Cerebellar cortex (tissue), 1 donor: ENCODE measurements around the gene SFTPB.
A peak's percentile ranks its signal among the peaks of the same experiment; 100 is the strongest.
"Not testable (repeated sequence)": the region's sequence is repeated elsewhere in the genome, so short reads cannot be mapped to it uniquely, and the experiment has no call there.

Source experiments
- DNase-seq: peaks from one replicate; pipeline ENCODE4 v3.0.0-alpha.2; 2015; ENCODE audit warnings: low spot score

Gene SFTPB

GRCh38 chr2:85668009-85668856 is at the start of gene SFTPB:
Gene SFTPB (minus strand): TSS chr2:85668199. CDS start chr2:85668183, 16 bp downstream.
- DNase-seq, result no peak

- DNase-seq, result no peak
These were observed 49.5 kb upstream of the SFTPB start for GRCh38 chr2:85717308-85718008.

DNA sequence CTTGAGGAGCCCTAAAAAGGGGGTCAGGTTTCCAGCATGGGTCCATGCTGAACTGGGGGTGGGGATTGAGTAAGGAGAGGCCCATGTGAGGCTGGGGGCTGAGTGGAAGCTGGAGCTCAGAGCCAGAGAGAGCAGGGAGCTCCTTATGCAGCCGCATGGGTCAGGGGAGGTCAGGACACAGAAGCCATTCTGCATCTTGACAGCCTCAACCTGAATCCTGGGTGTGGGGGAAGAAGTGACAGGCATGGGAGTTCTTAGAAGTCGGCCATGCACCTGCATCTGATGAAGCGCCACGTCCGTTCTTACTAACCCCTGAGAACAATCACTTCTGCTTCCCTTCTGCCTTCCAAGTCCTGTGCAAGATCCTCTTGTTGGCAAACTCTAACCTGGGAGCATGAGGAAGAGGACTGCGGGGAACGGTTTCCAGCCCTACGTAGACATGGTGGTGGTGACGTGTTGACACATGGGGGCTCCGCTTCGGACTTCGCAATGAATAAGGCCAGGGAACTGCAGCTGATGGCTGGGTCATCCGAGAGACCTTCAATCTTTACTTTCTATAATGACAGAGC is 48.4 kb upstream of the SFTPB start:
- no peak for DNase-seq

- DNase-seq, result no peak
These were observed 46.8 kb upstream of the SFTPB start for GRCh38 chr2:85714841-85715240.

DNA sequence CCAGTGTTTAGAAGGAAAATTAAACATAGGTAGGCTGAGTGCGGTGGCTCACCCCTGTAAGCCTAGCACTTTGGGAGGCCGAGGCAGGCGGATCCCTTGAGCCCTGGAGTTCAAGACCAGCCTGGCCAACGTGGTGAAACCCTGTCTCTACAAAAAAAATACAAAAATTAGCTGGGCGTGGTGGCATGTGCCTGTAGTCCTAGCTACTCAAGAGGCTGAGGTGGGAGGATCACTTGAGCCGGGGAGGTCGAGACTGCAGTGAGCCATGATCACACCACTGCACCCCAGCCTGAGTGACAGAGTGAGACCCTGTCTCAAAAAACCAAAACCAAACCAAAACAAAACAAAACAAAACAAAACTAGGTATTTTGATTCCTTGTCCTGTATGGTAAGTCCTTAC is 46.4 kb upstream of the SFTPB start:
- not testable (repeated sequence) for DNase-seq

- no peak for DNase-seq
These were observed 45.8 kb upstream of the SFTPB start for GRCh38 chr2:85713836-85714235.

GRCh38 chr2:85712849-85713612 is 45.0 kb upstream of the SFTPB start:
- no peak for DNase-seq

GRCh38 chr2:85712336-85712735 is 44.3 kb upstream of the SFTPB start:
- no peak for DNase-seq

GRCh38 chr2:85711578-85712060 is 43.6 kb upstream of the SFTPB start:
- no peak for DNase-seq

- DNase-seq, result no peak
These were observed 42.9 kb upstream of the SFTPB start for GRCh38 chr2:85710687-85711577.

DNA sequence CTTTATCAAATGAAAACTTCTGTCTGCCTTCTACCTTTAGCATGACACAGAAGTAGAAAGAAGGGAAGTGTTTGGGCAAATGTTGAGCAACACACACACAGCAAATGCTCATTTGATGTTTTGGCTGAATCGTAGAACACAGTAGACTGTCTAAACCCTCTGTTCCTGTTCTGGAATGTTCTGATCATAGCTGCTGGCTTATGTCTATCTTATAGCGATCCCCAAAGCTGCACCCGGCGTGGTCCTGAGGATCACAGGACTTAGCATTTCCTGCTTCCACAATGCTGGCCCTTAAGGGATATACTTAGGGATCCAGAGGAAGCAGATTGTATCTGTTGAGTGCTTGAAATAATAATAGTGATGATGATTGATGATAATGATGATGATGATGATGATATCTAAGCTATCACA is 41.4 kb upstream of the SFTPB start:
- DNase-seq, result no peak

DNA sequence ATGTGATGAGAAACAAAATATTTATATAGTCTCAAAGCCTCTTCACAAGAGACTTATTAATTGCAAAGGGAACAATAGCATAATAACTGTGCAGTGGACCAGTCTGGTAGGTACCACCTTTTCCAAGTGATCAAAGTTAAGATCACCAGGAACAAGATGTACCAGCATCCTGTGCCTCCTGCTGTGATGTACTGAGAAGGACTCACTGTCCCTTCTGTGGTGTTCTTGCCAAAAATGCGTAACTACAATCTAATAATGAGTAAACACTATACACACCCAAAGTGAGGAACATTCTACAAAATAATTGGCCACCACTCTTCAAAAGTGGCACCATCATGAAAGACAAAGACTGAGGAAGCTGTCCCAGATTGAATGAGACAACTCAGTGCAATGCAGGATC is 40.6 kb upstream of the SFTPB start:
- no peak for DNase-seq

- DNase-seq, result peak; percentile 80
These were observed 39.3 kb upstream of the SFTPB start for GRCh38 chr2:85707304-85707703.

DNA sequence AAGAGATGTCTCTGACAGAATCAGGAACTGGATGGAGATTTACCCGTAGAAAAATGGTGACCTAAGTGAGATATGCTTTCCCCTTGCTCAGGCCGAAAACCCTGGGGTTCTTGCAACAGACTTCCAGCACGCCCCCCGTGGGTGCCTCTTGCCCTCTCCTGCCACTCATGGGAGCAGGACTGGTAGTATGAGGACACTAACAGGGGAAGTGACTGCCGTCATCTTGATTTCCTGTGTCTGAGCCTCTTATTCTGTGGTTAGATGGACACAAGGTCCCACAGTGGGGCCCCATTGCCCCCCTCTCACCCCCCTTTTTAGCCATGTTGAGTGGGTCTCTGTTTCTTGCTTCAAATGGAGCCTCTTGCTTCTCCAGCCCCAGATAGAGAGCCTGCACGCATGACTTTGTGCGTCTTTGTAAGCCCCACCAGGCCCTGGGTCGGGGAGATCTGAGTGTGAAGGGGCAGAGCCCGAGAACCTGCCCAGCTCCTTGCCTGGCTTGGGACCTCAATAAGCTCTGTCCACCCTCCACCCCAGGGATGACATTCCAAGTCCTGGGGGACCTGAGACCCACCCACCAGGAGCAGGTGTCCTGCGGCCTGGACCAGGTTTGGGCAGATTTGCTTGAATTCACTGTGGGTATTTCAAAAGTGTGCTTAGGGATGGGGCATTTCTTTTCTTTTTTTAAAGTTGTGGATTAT is 38.7 kb upstream of the SFTPB start:
- DNase-seq, result no peak

- DNase-seq, result no peak
These were observed 38.1 kb upstream of the SFTPB start for GRCh38 chr2:85706063-85706462.

GRCh38 chr2:85705680-85706039 is 37.7 kb upstream of the SFTPB start:
- no peak for DNase-seq

GRCh38 chr2:85704800-85705679 is 37.0 kb upstream of the SFTPB start:
- no peak for DNase-seq

- DNase-seq, result no peak
These were observed 36.0 kb upstream of the SFTPB start for GRCh38 chr2:85704038-85704437.

DNA sequence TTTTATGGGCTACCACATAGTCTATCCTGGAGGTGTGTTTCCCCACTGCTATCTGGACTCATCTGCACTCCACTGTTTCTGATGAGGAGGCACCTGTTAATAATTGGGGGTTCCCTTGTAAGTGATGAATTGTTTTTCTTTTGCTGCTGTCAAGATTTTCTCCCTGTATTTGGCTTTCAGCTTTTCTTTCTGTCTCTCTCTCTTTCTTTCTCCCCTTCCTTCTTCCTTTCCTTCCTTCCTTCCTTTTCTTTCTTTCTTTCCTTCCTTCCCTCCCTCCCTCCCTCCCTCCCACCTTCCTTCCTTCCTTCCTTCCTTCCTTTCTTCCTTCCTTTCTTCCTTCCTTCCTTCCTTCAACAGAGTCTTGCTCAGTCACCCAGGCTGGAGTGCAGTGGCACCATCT is 35.3 kb upstream of the SFTPB start:
- no peak for DNase-seq

DNA sequence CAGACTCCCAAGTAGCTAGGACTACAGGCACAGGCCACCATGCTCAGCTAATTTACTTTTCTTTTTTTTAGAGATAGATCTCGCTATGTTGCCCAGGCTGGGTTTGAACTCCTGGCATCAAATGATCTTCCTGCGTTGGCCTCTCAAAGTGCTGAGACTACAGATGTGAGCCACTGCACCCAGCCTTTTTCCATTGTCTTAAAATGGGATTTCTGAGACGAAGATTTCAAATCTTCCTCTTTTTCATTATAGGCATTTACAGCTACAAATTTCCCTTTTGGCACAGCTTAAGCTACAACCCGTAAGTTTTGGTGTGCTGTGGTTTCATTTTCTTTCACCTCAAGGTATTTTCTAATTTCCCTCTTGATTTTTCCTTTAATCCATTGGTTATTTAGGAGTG is 34.8 kb upstream of the SFTPB start:
- no peak for DNase-seq
